Ovary (tissue), 9 donors: ENCODE measurements around the gene NEAT1. TPM values are rescaled to one million over a fixed set of nuclear protein-coding genes. Genes with fewer than 3 reads are reported as not detected.

Source experiments
- DNase-seq, 5 donors: peaks; one replicate each; pipeline ENCODE4 v3.0.0-alpha.2; 2019 to 2020
- H3K27ac ChIP-seq, 2 donors: fragments of 200-600 bp; one replicate each; pipeline versions ENCODE4 v1.5.1 to v1.8.0; 2019 to 2022
- H3K27me3 ChIP-seq: fragments of 200-600 bp; one replicate; pipeline ENCODE4 v1.8.0; 2022
- H3K36me3 ChIP-seq: fragments of 200-600 bp; sonication (generic); one replicate; pipeline ENCODE4 v1.5.1; 2019
- H3K4me1 ChIP-seq: one replicate; pipeline ENCODE4 v1.8.1; 2013; ENCODE audit warnings: mild to moderate bottlenecking, moderate library complexity; ENCODE audit not compliant: insufficient read depth
- H3K4me3 ChIP-seq: fragments of 200-600 bp; sonication (generic); one replicate; pipeline ENCODE4 v1.5.1; 2017
- H3K9me3 ChIP-seq, 2 donors: fragments of 200-600 bp in 1 of 2; sonication (generic) in 1 of 2; one replicate each; pipeline versions ENCODE4 v1.5.1 to v1.8.1; 2013 to 2019; ENCODE audit warnings: mild to moderate bottlenecking in 1 of 2, moderate library complexity in 1 of 2
- EP300 ChIP-seq: sonication (generic); formaldehyde crosslinking; IDR thresholded peaks from one replicate; pipeline ENCODE4 v1.6.1; 2017; ENCODE audit warnings: antibody characterized with exemption
- POLR2A ChIP-seq: fragments of 450-650 bp; IDR thresholded peaks from one replicate; pipeline ENCODE4 v1.6.1; 2017; ENCODE audit warnings: antibody characterized with exemption, mild to moderate bottlenecking, moderate library complexity
- WGBS, 3 donors: extraction: QIAGEN DNeasy Blood & Tissue Kit in 1 of 3; methylation state at CpG; one replicate each; pipeline versions ENCODE4 v1.1.5 to v1.1.7; 2013 to 2017; 5-methylcytosine and 5-hydroxymethylcytosine counted together
- intact Hi-C, 4 donors: fragments of 100-400 bp; cut with DNase I; formaldehyde crosslinking; loops; one replicate each; pipeline versions ENCODE4 v1.11.0 to v1.15.1; 2022 to 2023
- polyA plus RNA-seq, 2 donors: library from polyadenylated mRNA; stranded (reverse); fragments of 200-250 nt in 1 of 2; fragments of 350-450 nt in 1 of 2; fragmentation: Illumina TruSeq in 1 of 2; extraction: RNeasy Lipid Tissue Mini Kit (QIAGEN cat#74804) in 1 of 2; gene quantifications; one replicate each; pipeline ENCODE4 v1.2.3, GENCODE V29; 2013 to 2014
- total RNA-seq, 7 donors: library from RNA; depleted of rRNA in 2 of 7; stranded (reverse); fragments of >200 nt in 2 of 7; fragmentation: NEBNext Ultra II Directional in 3 of 7; extraction: Animal tissue kit (Norgen Biotek cat#: 25700) in 3 of 7; gene quantifications; one replicate each; pipeline versions ENCODE4 v1.1.0 to v1.2.4, GENCODE V29; 2016 to 2023
- TF ChIP-seq, protein P1 (sequence below), 3 donors: fragments of 450-650 bp in 2 of 3; fragments of 200-600 bp in 1 of 3; IDR thresholded peaks; one replicate each; pipeline versions ENCODE4 v1.5.1 to v1.8.0; 2016 to 2022; ENCODE audit warnings: antibody characterized with exemption in 3 of 3, mild to moderate bottlenecking in 1 of 3
- donor health status: DM: no; HTN: no; CAD: no; lungs with moderate emphysema.
- donor health status: DM: no; HTN: no; CAD: no.
- donor health status: Bipolar disorder and iron deficiency.
- donor health status: DM: yes; HTN: yes; CAD: no.
- donor health status: DM: no; HTN: no; CAD: no.
- donor health status: DM: yes; HTN: yes; CAD: no.

Gene NEAT1
- total and polyA plus RNA-seq, 9 donors = 175 to 850 (median 351) TPM

DNA sequence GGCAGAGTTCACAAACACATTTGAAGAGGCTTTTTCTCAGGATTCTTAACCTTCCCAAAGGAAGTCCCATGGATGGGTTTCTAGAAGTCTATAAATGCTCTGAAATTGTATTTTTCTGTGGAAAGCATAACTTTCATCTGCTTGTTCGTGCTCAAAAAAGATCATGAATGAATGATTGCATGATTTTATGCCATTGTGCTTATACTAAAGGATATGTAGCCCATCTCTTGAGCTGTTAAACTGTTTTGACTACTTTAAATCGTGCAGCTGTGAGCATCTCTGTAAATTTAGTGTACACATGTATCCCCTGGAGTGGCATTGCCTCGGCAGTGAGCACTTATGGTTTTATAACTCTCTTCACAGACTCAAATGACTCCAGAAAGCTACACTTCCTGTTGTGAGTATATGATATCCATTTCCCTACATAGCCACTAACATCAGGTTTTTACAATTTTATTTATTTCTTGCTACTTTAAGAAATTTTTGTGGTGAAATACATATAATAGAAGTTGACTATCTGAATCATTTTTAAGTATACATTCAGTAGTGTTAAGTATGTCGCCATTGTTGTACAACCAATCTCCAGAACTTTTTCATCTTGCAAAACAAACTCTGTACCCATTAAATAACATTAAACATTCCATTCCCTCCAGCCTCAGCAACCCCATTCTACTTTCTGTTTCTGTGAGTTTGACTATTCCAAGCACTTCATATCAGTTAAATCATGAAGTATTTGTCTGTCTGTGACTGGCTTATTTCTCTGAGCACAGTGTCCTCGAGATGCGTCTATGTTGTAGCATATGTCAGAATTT lies 8.0 kb downstream of the NEAT1 start:
- intact Hi-C loops = no loop called here
- peak in 1 of 5 donors; percentile 14 for DNase-seq

DNA sequence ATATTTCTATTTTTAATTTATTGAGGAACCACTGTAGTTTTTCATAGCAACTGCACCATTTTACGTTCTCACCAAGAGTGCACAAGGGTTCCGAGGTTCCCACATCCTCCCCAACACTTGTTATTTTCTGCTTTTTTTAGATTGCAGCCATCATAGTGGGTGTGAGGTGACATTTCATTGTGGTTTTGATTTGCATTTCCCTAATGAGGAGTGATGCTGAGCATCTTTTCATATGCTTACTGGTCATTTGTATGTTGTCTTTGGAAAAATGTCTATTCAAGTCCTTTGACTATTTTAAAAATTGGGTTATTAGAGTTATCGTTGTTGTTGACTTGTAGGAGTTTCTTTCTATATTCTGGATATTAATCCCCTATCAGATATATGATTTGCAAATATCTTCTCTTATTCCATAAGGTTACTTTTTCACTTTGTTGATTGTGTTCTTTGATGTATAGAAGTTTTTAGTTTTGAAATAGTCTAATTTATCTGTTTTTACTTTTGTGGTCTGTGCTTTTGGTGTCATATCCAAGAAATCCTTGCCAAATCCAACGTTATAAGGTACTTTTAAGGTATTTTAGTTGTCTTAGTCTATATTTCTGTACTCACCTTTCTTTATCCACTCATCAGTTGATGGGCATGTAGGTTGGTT lies 9.0 kb downstream of the NEAT1 start:
- peaks cover 6% of the 10 kb centered on the region for H3K4me1 ChIP-seq
- H3K27ac ChIP-seq = no peak overlapping the region
- 52 to 67% (median 63%) methylated on average over 4 of the region's 4 CpGs for WGBS, 3 donors
- no peaks in the 10 kb centered on the region for H3K36me3 ChIP-seq
- H3K4me3 ChIP-seq = no peak overlapping the region
- no peaks in the 10 kb centered on the region for H3K27me3 ChIP-seq
- no peak for TF ChIP-seq EP300
- no peak for TF ChIP-seq POLR2A
- TF ChIP-seq, protein P1, sequence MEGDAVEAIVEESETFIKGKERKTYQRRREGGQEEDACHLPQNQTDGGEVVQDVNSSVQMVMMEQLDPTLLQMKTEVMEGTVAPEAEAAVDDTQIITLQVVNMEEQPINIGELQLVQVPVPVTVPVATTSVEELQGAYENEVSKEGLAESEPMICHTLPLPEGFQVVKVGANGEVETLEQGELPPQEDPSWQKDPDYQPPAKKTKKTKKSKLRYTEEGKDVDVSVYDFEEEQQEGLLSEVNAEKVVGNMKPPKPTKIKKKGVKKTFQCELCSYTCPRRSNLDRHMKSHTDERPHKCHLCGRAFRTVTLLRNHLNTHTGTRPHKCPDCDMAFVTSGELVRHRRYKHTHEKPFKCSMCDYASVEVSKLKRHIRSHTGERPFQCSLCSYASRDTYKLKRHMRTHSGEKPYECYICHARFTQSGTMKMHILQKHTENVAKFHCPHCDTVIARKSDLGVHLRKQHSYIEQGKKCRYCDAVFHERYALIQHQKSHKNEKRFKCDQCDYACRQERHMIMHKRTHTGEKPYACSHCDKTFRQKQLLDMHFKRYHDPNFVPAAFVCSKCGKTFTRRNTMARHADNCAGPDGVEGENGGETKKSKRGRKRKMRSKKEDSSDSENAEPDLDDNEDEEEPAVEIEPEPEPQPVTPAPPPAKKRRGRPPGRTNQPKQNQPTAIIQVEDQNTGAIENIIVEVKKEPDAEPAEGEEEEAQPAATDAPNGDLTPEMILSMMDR (IDR thresholded peaks at IDR 0.05) = no peak
- intact Hi-C loops = no loop called here
- DNase-seq = no peak
- no peaks in the 10 kb centered on the region for H3K9me3 ChIP-seq

More for the DNA sequence above, 8.0 kb downstream of the NEAT1 start:
- no peaks in the 10 kb centered on the region for H3K36me3 ChIP-seq
- H3K27me3 ChIP-seq = no peaks in the 10 kb centered on the region
- H3K4me3 ChIP-seq = peak overlapping the region; percentile 12
- TF ChIP-seq EP300 = no peak
- TF ChIP-seq POLR2A = peak; percentile 15
- WGBS, 3 donors = 47 to 48% (median 47%) methylated on average over 6 of the region's 6 CpGs
- peak overlapping the region; percentile 29 to 50 for H3K27ac ChIP-seq
- H3K9me3 ChIP-seq = no peaks in the 10 kb centered on the region
- peaks cover 6% of the 10 kb centered on the region for H3K4me1 ChIP-seq

DNA sequence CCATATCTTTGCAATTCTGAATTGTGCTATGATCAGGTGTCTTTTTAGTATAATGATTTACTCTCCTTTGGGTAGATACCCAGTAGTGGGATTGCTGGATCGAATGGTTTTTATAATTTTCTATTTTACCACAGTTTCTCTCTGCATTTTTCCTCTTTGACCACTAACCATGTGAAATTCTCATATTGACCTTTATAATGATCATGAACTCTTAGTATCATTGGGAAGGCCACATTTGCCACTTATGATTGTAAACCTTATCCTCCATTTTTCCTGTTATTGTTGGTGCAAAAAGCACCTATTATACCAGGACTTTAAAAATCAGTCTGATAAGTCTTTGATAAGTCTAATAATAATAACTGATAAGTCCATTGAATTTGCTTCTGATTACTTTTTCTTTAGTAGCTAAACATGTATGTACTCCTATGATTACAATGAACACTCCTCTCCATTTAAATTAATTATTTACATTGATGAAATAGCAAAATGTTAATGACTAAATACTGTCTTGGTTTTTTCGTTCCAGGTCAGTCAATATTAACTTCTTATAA lies 9.6 kb downstream of the NEAT1 start:
- no peaks in the 10 kb centered on the region for H3K27me3 ChIP-seq
- 80 to 88% (median 82%) methylated on average over 2 of the region's 2 CpGs for WGBS, 3 donors
- no peaks in the 10 kb centered on the region for H3K9me3 ChIP-seq
- no peak overlapping the region for H3K27ac ChIP-seq
- no peak overlapping the region for H3K4me3 ChIP-seq
- intact Hi-C loops = no loop called here
- TF ChIP-seq POLR2A = no peak
- no peak for TF ChIP-seq EP300
- TF ChIP-seq, protein P1 (IDR thresholded peaks at IDR 0.05) = no peak
- no peak for DNase-seq
- H3K36me3 ChIP-seq = no peaks in the 10 kb centered on the region
- peaks cover 6% of the 10 kb centered on the region for H3K4me1 ChIP-seq

DNA sequence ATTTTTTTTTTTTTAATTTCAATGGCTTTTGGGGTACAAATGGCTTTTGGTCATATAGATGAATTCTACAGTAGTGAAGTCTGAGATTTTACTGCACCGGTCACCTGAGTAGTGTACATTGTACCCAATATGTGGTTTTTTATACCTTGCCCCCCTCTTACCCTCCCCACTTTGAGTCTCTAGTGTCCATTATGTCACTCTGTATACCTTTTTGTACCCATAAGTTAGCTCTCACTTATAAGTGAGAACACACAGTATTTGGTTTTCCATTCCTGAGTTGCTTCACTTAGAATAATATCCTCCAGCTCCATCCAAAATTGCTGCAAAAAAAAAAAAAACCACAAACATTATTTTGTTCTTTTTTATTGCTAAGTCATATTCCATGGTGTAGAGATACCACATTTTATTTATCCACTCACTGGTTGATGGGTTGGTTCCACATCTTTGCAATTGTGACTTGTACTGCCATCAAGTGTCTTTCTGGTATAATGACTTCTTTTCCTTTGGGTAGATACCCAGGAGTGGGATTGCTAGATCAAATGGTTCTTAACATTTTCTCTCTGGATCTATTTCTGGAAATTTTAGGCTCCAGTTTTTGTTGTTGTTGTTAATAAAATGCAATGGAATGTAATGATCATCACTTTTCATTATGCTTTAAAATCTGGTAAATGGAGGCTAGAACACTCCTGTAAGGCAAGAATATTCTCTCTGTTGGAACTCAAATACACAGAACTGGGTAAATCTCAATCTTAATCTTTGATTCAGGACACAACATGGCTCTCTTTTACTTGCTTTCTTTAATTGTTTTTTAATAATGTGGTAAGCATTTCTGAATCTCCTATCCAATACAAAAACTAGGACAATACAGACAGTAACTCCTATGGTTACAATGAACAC lies 10.3 kb downstream of the NEAT1 start:
- Histone ChIP-seq H3K4me1 (peaks cover 3% of the 10 kb centered on the region), H3K27me3 (no peaks in the 10 kb centered on the region), H3K4me3 (no peak overlapping the region), H3K9me3 (no peaks in the 10 kb centered on the region), H3K36me3 (no peaks in the 10 kb centered on the region), H3K27ac (no peak overlapping the region)
- TF ChIP-seq, protein P1 (IDR thresholded peaks at IDR 0.05) = peak in 2 of 3 donors; percentile 16 to 18
- TF ChIP-seq POLR2A = no peak
- no peak for DNase-seq
- intact Hi-C loops = no loop called here
- WGBS, 3 donors = 88 to 100% (median 96%) methylated on average over 1 of the region's 1 CpG
